GM08714 (cell line): ENCODE measurements around the gene PMS2.
"Not testable (repeated sequence)": the region's sequence is repeated elsewhere in the genome, so short reads cannot be mapped to it uniquely, and the experiment has no call there.

Experiments
- H3K4me3 ChIP-seq: fragments of 200-500 bp; sonication (Bioruptor generic); 2 replicates; pipeline ENCODE4 v1.5.1; 2014; ENCODE audit warnings: mild to moderate bottlenecking, low read length, inconsistent platforms
- ZNF274 ChIP-seq: IDR thresholded peaks from 2 replicates; pipeline ENCODE4 v1.6.1; 2012; ENCODE audit warnings: mild to moderate bottlenecking, low read depth, low read length

The PMS2 gene

GRCh38 chr7:6026011-6026819 is 17.4 kb upstream of the PMS2 start:
- no peak for TF ChIP-seq ZNF274
- H3K4me3 ChIP-seq = no peak overlapping the region; the same call in 1 of the 2 replicates

GRCh38 chr7:6023974-6024435 is 15.2 kb upstream of the PMS2 start:
- TF ChIP-seq ZNF274 = no peak
- H3K4me3 ChIP-seq = no peak overlapping the region

- TF ChIP-seq ZNF274 = no peak
- H3K4me3 ChIP-seq = no peak overlapping the region
Observed at GRCh38 chr7:6022707-6023106, 13.9 kb upstream of the PMS2 start.

- no peak overlapping the region for H3K4me3 ChIP-seq
- TF ChIP-seq ZNF274 = no peak
Observed at GRCh38 chr7:6020371-6021286, 11.8 kb upstream of the PMS2 start.

- no peak for TF ChIP-seq ZNF274
- H3K4me3 ChIP-seq = no peak overlapping the region
Observed at GRCh38 chr7:6016653-6016966, 7.8 kb upstream of the PMS2 start.

- no peak overlapping the region for H3K4me3 ChIP-seq
- TF ChIP-seq ZNF274 = no peak
Observed at GRCh38 chr7:6015917-6016652, 7.2 kb upstream of the PMS2 start.

GRCh38 chr7:6012355-6013104 is 3.7 kb upstream of the PMS2 start:
- H3K4me3 ChIP-seq = no peak overlapping the region
- TF ChIP-seq ZNF274 = no peak

- TF ChIP-seq ZNF274 = no peak
- no peak overlapping the region for H3K4me3 ChIP-seq
Observed at GRCh38 chr7:6011541-6011940, 2.7 kb upstream of the PMS2 start.

GRCh38 chr7:6010370-6010769 is 1.5 kb upstream of the PMS2 start:
- peak overlapping the region; percentile 74 for H3K4me3 ChIP-seq

GRCh38 chr7:6007835-6008590 is 836 bp downstream of the PMS2 start:
- peak overlapping the region; percentile 74 for H3K4me3 ChIP-seq

- TF ChIP-seq ZNF274 = no peak
- no peak overlapping the region for H3K4me3 ChIP-seq
Observed at GRCh38 chr7:6007386-6007785, 1.5 kb downstream of the PMS2 start.

GRCh38 chr7:5997210-5997808 is 11.5 kb downstream of the PMS2 start:
- TF ChIP-seq ZNF274 = no peak
- H3K4me3 ChIP-seq = no peak overlapping the region

- not testable (repeated sequence) for H3K4me3 ChIP-seq
Observed at GRCh38 chr7:5987061-5987460, 21.8 kb downstream of the PMS2 start.

GRCh38 chr7:5979680-5980314 is 29.1 kb downstream of the PMS2 start:
- H3K4me3 ChIP-seq = not testable (repeated sequence)

GRCh38 chr7:5973580-5973979 is 35.3 kb downstream of the PMS2 start:
- not testable (repeated sequence) for H3K4me3 ChIP-seq

- H3K4me3 ChIP-seq = not testable (repeated sequence)
Observed at GRCh38 chr7:5970347-5970911, 38.4 kb downstream of the PMS2 start, which contains the start of gene RSPH10B. Gene RSPH10B (minus strand): TSS chr7:5970689. CDS start chr7:5967116, 3,573 bp downstream.

GRCh38 chr7:5963810-5964209 is 45.0 kb downstream of the PMS2 start:
- not testable (repeated sequence) for H3K4me3 ChIP-seq
